ENCODE measurements around the gene PEX19.

PEX19 gene

GRCh38 chr1:160251011-160251410, 33.9 kb downstream of the PEX19 start:
- Histone ChIP-seq H3K9ac (ENCODE audit: low read length) (no peak overlapping the region), H3K27me3 (ENCODE audit: control insufficient read depth, insufficient read depth, low read length) (no peaks in the 10 kb centered on the region), H3K4me3 (ENCODE audit: low read length) (no peak overlapping the region), H3K9me3 (ENCODE audit: control insufficient read depth, low read length) (no peaks in the 10 kb centered on the region), H3K36me3 (ENCODE audit: control insufficient read depth, insufficient read depth, low read length) (no peaks in the 10 kb centered on the region), H3K4me1 (ENCODE audit: control insufficient read depth, insufficient read depth, low read length) (no peaks in the 10 kb centered on the region)

DNA sequence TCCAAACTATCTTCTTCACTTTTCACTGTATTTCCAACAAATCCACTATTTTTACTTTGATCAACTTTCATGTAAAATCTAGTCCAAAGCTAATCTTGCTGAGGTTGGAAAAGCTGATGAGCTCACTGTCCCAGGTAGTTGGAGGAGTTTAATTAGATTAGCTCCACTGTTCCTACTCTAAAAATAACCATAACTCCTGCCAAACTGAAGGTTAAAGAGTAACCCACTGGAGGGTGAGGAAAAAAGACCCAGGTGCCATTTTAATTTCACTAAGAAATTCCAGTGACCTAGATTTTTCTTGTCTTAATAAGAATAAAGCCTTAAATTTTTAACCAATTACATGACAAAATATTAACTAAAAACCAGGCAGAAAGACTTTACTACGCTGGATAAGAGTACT, 37.9 kb downstream of the PEX19 start:
- Histone ChIP-seq H3K4me1 (ENCODE audit: control insufficient read depth, insufficient read depth, low read length) (no peaks in the 10 kb centered on the region), H3K9me3 (ENCODE audit: control insufficient read depth, low read length) (no peaks in the 10 kb centered on the region), H3K27me3 (ENCODE audit: control insufficient read depth, insufficient read depth, low read length) (no peaks in the 10 kb centered on the region), H3K36me3 (ENCODE audit: control insufficient read depth, insufficient read depth, low read length) (no peaks in the 10 kb centered on the region), H3K9ac (ENCODE audit: low read length) (no peak overlapping the region), H3K4me3 (ENCODE audit: low read length) (no peak overlapping the region)

DNA sequence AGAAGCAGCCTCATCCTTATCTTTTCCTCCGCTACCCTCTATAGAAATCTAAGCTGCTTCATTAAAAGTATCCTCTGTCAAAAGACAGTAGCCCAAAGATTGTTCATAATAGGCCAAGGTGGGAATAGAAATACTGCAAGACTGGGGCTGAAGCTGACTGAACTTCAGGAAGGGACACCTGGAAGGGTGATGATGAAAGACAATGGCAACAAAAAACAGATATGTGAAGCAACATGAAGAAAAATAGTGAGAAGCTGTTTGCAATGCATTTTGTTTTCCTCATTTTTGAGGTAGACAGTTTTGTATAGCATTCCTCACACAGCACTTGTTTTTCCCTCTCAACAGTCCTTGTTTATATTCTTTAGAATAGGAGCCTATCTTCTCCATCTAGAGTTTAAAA, 39.5 kb downstream of the PEX19 start:
- Histone ChIP-seq H3K4me1 (ENCODE audit: control insufficient read depth, insufficient read depth, low read length) (no peaks in the 10 kb centered on the region), H3K27me3 (ENCODE audit: control insufficient read depth, insufficient read depth, low read length) (no peaks in the 10 kb centered on the region), H3K36me3 (ENCODE audit: control insufficient read depth, insufficient read depth, low read length) (no peaks in the 10 kb centered on the region), H3K9me3 (ENCODE audit: control insufficient read depth, low read length) (no peaks in the 10 kb centered on the region), H3K9ac (ENCODE audit: low read length) (no peak overlapping the region), H3K4me3 (ENCODE audit: low read length) (no peak overlapping the region)

GRCh38 chr1:160244209-160244608, 40.7 kb downstream of the PEX19 start:
- H3K36me3 ChIP-seq (ENCODE audit: control insufficient read depth, insufficient read depth, low read length) = peaks cover 11% of the 10 kb centered on the region
- H3K4me3 ChIP-seq (ENCODE audit: low read length) = no peak overlapping the region
- H3K27me3 ChIP-seq (ENCODE audit: control insufficient read depth, insufficient read depth, low read length) = no peaks in the 10 kb centered on the region
- H3K4me1 ChIP-seq (ENCODE audit: control insufficient read depth, insufficient read depth, low read length) = no peaks in the 10 kb centered on the region
- H3K9ac ChIP-seq (ENCODE audit: low read length) = no peak overlapping the region
- H3K9me3 ChIP-seq (ENCODE audit: control insufficient read depth, low read length) = no peaks in the 10 kb centered on the region

- peaks cover 12% of the 10 kb centered on the region for H3K36me3 ChIP-seq (ENCODE audit: control insufficient read depth, insufficient read depth, low read length)
- no peak overlapping the region for H3K4me3 ChIP-seq (ENCODE audit: low read length)
- no peaks in the 10 kb centered on the region for H3K4me1 ChIP-seq (ENCODE audit: control insufficient read depth, insufficient read depth, low read length)
- H3K9me3 ChIP-seq (ENCODE audit: control insufficient read depth, low read length) = no peaks in the 10 kb centered on the region
- no peaks in the 10 kb centered on the region for H3K27me3 ChIP-seq (ENCODE audit: control insufficient read depth, insufficient read depth, low read length)
- H3K9ac ChIP-seq (ENCODE audit: low read length) = no peak overlapping the region
Observed at GRCh38 chr1:160243767-160244166, 41.2 kb downstream of the PEX19 start.

DNA sequence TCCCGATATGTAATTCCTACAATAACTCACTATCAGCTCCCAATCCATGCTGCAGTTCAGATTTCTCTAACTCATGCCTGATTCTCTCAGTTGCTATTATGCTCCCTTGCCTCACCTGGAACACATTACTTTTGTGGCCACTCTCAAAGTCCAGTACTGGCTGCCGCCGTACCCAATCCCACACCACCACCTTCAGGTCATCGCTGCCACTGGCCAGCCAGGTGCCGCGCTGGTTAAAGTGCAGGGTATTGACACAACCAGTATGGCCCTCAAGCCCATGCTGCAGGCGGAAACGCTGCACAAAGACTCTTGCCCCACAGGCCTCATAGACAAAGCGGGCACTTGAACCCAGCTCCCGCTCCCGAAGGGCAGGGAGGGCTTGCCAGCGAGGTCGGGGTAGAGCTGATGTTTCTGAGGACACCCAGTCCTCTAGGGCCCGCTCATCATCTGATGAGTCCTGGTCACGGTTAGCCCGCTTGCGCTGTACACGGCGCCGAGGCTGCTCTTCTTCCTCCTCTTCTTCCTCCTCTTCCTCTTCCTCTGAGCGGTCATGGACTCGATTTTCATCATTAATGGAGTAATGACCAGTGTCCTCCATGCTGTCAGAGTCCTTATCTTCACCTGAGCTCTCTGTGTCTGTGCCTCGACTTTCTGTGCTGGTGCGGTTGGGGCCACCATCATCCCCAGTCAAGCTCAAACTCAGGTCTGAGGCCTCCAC, 45.2 kb downstream of the PEX19 start:
- no peak overlapping the region for H3K4me3 ChIP-seq (ENCODE audit: low read length)
- H3K4me1 ChIP-seq (ENCODE audit: control insufficient read depth, insufficient read depth, low read length) = no peaks in the 10 kb centered on the region
- no peaks in the 10 kb centered on the region for H3K9me3 ChIP-seq (ENCODE audit: control insufficient read depth, low read length)
- no peaks in the 10 kb centered on the region for H3K27me3 ChIP-seq (ENCODE audit: control insufficient read depth, insufficient read depth, low read length)
- H3K9ac ChIP-seq (ENCODE audit: low read length) = no peak overlapping the region
- H3K36me3 ChIP-seq (ENCODE audit: control insufficient read depth, insufficient read depth, low read length) = peaks cover 18% of the 10 kb centered on the region

- Histone ChIP-seq H3K9me3 (ENCODE audit: control insufficient read depth, low read length) (no peaks in the 10 kb centered on the region), H3K4me1 (ENCODE audit: control insufficient read depth, insufficient read depth, low read length) (no peaks in the 10 kb centered on the region), H3K4me3 (ENCODE audit: low read length) (no peak overlapping the region), H3K9ac (ENCODE audit: low read length) (no peak overlapping the region), H3K27me3 (ENCODE audit: control insufficient read depth, insufficient read depth, low read length) (no peaks in the 10 kb centered on the region), H3K36me3 (ENCODE audit: control insufficient read depth, insufficient read depth, low read length) (peaks cover 18% of the 10 kb centered on the region)
Observed at GRCh38 chr1:160238408-160238807, 46.5 kb downstream of the PEX19 start.

- Histone ChIP-seq H3K9me3 (ENCODE audit: control insufficient read depth, low read length) (no peaks in the 10 kb centered on the region), H3K9ac (ENCODE audit: low read length) (no peak overlapping the region), H3K27me3 (ENCODE audit: control insufficient read depth, insufficient read depth, low read length) (no peaks in the 10 kb centered on the region), H3K4me1 (ENCODE audit: control insufficient read depth, insufficient read depth, low read length) (no peaks in the 10 kb centered on the region), H3K36me3 (ENCODE audit: control insufficient read depth, insufficient read depth, low read length) (peaks cover 18% of the 10 kb centered on the region), H3K4me3 (ENCODE audit: low read length) (no peak overlapping the region)
Observed at GRCh38 chr1:160237558-160237957, 47.4 kb downstream of the PEX19 start.

- no peaks in the 10 kb centered on the region for H3K9me3 ChIP-seq (ENCODE audit: control insufficient read depth, low read length)
- no peak overlapping the region for H3K4me3 ChIP-seq (ENCODE audit: low read length)
- H3K9ac ChIP-seq (ENCODE audit: low read length) = no peak overlapping the region
- H3K36me3 ChIP-seq (ENCODE audit: control insufficient read depth, insufficient read depth, low read length) = peaks cover 18% of the 10 kb centered on the region
- no peaks in the 10 kb centered on the region for H3K27me3 ChIP-seq (ENCODE audit: control insufficient read depth, insufficient read depth, low read length)
- no peaks in the 10 kb centered on the region for H3K4me1 ChIP-seq (ENCODE audit: control insufficient read depth, insufficient read depth, low read length)
Observed at GRCh38 chr1:160236806-160237205, 48.1 kb downstream of the PEX19 start.

DNA sequence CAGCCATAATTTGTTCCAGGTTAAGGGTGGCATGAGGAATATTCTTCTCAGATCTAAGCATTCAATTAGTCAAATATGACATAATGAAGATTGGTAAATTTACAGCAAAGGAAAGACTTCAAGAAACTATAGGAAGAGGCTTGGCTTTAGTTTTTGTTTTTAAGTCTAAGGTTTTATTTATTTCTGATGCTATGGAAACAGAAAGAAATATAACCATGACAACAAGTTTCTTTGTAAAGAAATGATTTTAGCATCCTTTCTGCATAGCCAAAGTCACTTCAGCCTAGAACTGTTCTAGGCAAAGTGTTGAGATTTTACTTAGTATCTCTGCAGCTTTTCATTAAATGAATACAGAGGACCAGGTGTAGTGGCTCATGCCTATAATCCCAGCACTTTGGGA, 52.0 kb downstream of the PEX19 start:
- H3K4me1 ChIP-seq (ENCODE audit: control insufficient read depth, insufficient read depth, low read length) = no peaks in the 10 kb centered on the region
- no peak overlapping the region for H3K9ac ChIP-seq (ENCODE audit: low read length)
- no peaks in the 10 kb centered on the region for H3K9me3 ChIP-seq (ENCODE audit: control insufficient read depth, low read length)
- no peaks in the 10 kb centered on the region for H3K27me3 ChIP-seq (ENCODE audit: control insufficient read depth, insufficient read depth, low read length)
- H3K36me3 ChIP-seq (ENCODE audit: control insufficient read depth, insufficient read depth, low read length) = no peaks in the 10 kb centered on the region
- no peak overlapping the region for H3K4me3 ChIP-seq (ENCODE audit: low read length)

- H3K27me3 ChIP-seq (ENCODE audit: control insufficient read depth, insufficient read depth, low read length) = no peaks in the 10 kb centered on the region
- H3K36me3 ChIP-seq (ENCODE audit: control insufficient read depth, insufficient read depth, low read length) = peaks cover 10% of the 10 kb centered on the region
- no peaks in the 10 kb centered on the region for H3K4me1 ChIP-seq (ENCODE audit: control insufficient read depth, insufficient read depth, low read length)
- H3K9ac ChIP-seq (ENCODE audit: low read length) = no peak overlapping the region
- no peaks in the 10 kb centered on the region for H3K9me3 ChIP-seq (ENCODE audit: control insufficient read depth, low read length)
- H3K4me3 ChIP-seq (ENCODE audit: low read length) = no peak overlapping the region
Observed at GRCh38 chr1:160228431-160228830, 56.5 kb downstream of the PEX19 start.

GRCh38 chr1:160227561-160227960, 57.4 kb downstream of the PEX19 start:
- Histone ChIP-seq H3K9me3 (ENCODE audit: control insufficient read depth, low read length) (no peaks in the 10 kb centered on the region), H3K27me3 (ENCODE audit: control insufficient read depth, insufficient read depth, low read length) (no peaks in the 10 kb centered on the region), H3K4me1 (ENCODE audit: control insufficient read depth, insufficient read depth, low read length) (no peaks in the 10 kb centered on the region), H3K4me3 (ENCODE audit: low read length) (no peak overlapping the region), H3K9ac (ENCODE audit: low read length) (no peak overlapping the region), H3K36me3 (ENCODE audit: control insufficient read depth, insufficient read depth, low read length) (peaks cover 17% of the 10 kb centered on the region)

- peaks cover 17% of the 10 kb centered on the region for H3K36me3 ChIP-seq (ENCODE audit: control insufficient read depth, insufficient read depth, low read length)
- no peak overlapping the region for H3K9ac ChIP-seq (ENCODE audit: low read length)
- no peaks in the 10 kb centered on the region for H3K4me1 ChIP-seq (ENCODE audit: control insufficient read depth, insufficient read depth, low read length)
- H3K9me3 ChIP-seq (ENCODE audit: control insufficient read depth, low read length) = no peaks in the 10 kb centered on the region
- no peak overlapping the region for H3K4me3 ChIP-seq (ENCODE audit: low read length)
- H3K27me3 ChIP-seq (ENCODE audit: control insufficient read depth, insufficient read depth, low read length) = no peaks in the 10 kb centered on the region
Observed at GRCh38 chr1:160227034-160227433, 57.9 kb downstream of the PEX19 start.

Measured in mucosa of stomach (tissue), 1 donor.